ENCODE data around the gene SPTBN1. TPM values are rescaled to one million over a fixed set of nuclear protein-coding genes. Genes with fewer than 3 reads are reported as not detected.
A peak's percentile ranks its signal among the peaks of the same experiment; 100 is the strongest.
"Not testable (repeated sequence)": the region's sequence is repeated elsewhere in the genome, so short reads cannot be mapped to it uniquely, and the experiment has no call there.

Gene SPTBN1
- total RNA-seq, 1 experiment from 2014 or later: 75.4 TPM

DNA sequence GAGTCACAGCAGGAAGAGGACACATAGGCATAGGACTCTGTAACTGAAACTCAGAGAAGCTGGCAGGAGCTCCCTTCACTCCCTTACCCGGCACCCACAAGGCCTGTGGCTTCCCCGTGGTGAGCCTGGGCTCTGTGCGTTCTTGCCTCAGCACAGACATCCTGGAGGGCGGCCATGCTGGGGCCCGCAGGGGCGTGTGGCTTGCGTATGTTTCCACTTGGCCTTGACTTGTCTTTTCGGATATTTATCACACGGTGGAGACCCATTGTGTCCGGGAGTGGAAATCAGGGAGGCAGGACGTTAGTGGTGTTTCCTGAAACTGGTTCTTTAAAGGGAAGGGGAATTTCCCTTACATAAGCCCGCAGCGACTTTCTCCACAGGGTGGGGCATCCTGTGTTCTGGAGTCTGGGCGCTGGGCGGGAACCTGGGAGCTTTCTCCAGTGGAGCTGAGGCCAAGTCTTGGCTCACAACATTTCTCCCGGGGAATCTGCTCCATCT lies 217.4 kb downstream of the SPTBN1 start:
- H3K27me3 ChIP-seq: no peaks in the 10 kb centered on the region
- H3K4me3 ChIP-seq: no peak overlapping the region
- DNase-seq: peak; percentile 59
- H3K9me3 ChIP-seq: no peaks in the 10 kb centered on the region
- peaks cover 27% of the 10 kb centered on the region for H3K36me3 ChIP-seq

DNA sequence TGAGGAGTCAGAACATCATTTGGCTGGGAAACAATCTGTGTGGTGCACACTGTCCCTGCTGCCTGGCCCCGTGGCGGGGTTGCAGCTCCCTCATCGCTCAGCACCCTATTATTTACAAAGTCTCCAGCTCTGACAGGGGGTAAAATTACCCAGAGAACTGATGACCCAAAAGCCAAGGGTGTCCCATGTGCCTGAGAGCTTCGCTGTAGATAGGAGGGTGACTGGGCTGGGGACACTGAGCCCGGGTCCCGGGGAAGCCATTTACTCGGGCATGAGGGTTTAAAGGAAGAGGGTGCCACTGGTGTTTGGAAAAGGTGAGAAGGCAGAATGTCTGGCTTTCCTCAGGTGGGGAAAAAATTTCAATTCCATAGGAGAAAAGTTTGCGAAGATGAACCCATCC lies 219.2 kb downstream of the SPTBN1 start:
- Histone ChIP-seq H3K36me3 (peaks cover 15% of the 10 kb centered on the region), H3K9me3 (no peaks in the 10 kb centered on the region), H3K4me3 (no peak overlapping the region), H3K27me3 (no peaks in the 10 kb centered on the region)
- DNase-seq: no peak

DNA sequence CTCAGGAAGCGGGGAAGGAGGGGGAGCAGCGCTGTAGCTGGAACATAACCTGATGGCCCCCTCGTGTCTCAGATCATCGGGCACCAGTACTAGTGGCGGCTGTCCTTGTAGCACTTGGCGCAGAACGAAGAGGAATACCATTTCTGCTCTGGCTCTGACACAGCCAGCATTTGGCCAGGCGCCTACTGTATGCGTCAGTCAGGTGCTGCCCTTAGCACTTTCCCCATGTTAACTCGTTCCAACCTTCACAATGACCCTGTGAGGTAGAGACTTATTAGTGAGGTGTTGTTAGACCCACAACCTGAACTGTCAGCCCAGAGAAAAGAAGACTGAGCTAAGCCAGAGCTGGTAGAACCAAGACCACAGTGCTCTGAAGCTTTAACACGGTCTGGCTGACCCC lies 219.6 kb downstream of the SPTBN1 start:
- Histone ChIP-seq H3K27me3 (no peaks in the 10 kb centered on the region), H3K36me3 (peaks cover 10% of the 10 kb centered on the region), H3K4me3 (no peak overlapping the region), H3K9me3 (no peaks in the 10 kb centered on the region)
- DNase-seq: no peak

DNA sequence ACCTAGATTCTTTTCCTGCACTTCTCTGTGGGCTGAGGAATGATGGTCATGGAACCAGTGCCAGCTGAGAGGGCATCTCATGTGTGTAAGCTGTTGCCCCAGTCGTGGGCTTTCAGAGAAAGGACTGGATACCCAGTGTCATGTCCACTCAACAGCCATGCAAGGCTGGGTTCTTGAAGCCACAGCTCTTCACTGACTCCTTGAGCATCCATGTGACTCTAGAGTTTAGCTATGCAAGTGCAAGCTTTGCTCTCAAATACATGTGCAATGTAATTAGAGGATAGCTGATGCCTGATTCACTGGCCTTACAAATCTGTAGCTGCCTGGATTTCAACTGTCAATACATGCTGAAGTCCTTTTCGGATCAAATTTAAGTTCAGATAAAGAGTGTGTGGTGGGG lies 220.5 kb downstream of the SPTBN1 start:
- Histone ChIP-seq H3K9me3 (no peaks in the 10 kb centered on the region), H3K4me3 (no peak overlapping the region), H3K36me3 (peaks cover 1% of the 10 kb centered on the region; the same call in 1 of the 2 replicates), H3K27me3 (no peaks in the 10 kb centered on the region)
- no peak for DNase-seq

DNA sequence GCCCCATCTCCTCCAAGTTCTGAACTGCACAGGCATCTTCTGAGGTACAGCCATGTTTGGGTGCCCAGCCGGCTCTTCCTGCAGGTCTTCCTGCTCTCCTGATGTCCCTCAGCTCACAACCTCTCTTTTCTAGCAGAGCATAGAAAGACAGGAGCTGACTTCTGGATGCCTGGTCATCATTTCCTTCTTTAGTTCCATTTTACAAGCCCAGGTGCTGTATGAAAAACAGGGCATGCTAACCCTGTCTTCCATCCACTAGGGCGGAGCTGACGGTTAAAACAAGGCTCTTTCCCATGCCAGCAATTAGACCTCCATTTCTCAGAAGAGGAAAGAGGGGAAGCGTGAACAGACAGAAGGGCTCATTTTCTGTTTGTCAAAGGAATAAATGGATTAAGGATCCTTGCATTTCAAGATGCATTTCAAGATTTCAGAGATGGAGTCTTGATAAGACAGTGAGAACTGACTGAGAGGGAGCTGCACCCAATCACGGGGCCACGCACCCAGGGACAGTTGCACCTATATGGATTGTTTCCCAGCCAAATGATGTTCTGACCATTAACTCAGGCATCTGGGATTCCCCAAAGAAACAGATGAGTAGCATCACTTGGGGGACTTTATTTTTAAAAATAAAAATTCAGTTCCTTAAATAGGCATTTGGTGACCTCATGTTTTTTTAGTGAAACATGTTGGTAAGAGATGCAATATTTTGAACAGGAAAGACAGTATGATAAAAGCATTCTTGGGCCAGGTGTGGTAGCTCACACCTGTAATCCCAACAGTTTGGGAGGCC lies 221.5 kb downstream of the SPTBN1 start:
- H3K27me3 ChIP-seq: no peaks in the 10 kb centered on the region
- no peak for DNase-seq
- H3K9me3 ChIP-seq: no peaks in the 10 kb centered on the region
- H3K4me3 ChIP-seq: no peak overlapping the region
- no peaks in the 10 kb centered on the region for H3K36me3 ChIP-seq

DNA sequence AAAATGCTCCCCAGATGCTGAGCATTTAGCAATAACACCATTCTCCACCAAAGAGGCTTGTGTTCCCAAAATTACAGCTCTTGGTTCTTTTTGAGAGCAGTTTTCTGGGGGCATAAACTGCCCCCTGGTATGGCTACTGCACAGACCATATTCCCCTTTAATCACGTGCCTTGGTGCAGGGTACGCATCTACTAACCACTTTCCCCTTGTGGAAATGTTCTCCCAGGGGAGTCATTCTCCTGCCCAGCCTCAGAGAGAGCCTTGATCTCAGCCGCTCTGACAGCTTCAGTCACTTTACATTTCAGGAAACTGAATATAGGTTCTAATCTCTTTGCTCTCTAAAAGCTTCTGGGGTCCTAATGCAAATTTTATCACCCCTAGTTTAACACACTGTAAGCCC lies 222.6 kb downstream of the SPTBN1 start:
- no peaks in the 10 kb centered on the region for H3K36me3 ChIP-seq
- no peaks in the 10 kb centered on the region for H3K9me3 ChIP-seq
- H3K27me3 ChIP-seq: no peaks in the 10 kb centered on the region
- H3K4me3 ChIP-seq: no peak overlapping the region
- no peak for DNase-seq

DNA sequence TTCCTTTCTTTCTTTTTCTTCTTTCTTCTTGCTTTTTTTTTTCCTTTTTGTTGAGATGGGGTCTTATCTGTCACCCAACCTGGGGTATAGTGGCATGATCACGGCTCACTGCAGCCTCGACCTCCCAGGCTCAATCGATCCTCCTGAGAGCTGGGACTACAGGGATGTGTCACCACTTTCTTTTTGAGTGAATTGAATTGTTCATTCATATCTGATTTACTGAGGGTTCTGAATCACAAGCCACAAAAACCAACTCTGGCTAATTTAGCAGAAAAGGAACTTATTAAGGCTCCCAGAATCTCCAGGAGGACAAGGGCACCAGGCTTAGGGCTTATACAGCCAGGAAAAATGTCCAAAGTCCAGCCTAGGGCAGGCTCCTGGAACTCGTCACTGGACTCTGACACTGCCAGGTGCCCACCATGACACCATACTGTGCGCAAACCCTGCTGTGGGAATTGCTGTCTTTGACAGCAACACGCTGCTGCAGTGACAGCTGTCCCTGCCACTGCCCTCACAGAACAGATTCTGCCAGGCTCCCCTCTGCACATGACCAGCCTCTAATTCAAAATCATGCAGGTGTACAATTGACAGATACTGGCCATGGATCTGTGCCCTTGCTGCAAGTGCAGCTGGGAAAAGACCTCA lies 224.4 kb downstream of the SPTBN1 start:
- DNase-seq: no peak
- Histone ChIP-seq H3K36me3 (no peaks in the 10 kb centered on the region), H3K4me3 (no peak overlapping the region), H3K27me3 (no peaks in the 10 kb centered on the region), H3K9me3 (no peaks in the 10 kb centered on the region)

DNA sequence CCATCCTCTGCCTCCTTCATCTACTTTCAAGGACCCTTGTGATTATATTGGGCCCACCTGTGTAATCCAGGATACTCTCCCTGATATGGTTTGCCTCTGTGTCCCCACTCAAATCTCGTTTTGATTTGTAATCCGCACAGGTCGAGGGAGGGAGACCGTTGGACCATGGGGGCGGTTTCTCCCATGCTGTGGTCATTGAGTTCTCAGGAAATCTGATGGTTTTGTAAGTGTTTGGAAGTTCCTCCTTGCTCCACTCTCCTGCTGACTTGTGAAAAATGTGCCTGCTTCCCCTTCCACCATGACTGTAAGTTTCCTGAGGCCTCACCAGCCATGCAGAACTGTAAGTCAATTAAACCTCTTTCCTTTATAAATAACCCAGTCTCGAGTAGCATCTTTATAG lies 225.3 kb downstream of the SPTBN1 start:
- Histone ChIP-seq H3K9me3 (no peaks in the 10 kb centered on the region), H3K27me3 (no peaks in the 10 kb centered on the region), H3K4me3 (no peak overlapping the region), H3K36me3 (no peaks in the 10 kb centered on the region)
- DNase-seq: no peak

DNA sequence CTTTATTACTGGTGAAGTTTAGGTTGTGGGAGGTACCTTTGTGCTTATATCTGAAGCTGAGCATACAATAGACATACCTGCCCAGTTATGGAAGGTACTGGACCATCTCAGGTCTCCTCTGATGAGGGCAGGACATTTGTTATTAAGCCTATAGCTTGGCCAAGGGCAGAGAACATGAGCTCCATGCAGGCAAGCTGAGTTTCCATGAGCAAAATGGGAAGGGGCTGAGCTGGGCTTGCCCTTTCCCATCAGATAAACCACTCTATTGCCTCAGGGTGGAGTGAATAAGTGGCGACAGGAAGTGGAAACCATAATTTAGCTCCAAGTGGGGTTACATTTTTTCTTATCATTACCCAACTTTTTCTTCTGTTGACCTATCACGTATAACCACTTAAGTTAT lies 227.5 kb downstream of the SPTBN1 start:
- Histone ChIP-seq H3K9me3 (no peaks in the 10 kb centered on the region), H3K4me3 (no peak overlapping the region)
- DNase-seq: no peak

DNA sequence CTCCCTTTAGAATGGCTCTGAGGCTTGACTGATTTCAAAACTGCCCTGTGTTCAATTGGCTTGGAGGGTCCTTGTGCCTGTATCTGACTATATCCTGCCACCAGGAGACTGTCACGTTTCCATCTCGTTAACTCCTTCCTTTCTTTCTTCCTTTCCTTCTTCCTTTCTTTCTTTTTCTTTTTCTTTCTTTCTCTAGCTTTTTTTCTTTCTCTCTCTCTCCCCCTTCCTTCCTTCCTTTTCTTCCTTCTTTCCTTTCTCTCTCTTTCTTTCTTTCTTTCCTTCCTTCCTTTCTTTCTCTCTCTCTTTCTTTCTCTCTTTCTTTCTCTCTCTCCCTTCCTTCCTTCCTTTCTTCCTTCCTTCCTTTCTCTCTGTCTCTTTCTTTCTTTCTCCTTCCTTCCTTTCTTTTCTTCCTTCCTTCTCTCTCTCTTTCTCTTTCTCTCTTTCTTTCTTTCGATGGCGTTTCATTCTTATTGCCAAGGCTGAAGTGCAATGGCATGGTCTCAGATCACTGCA lies 229.2 kb downstream of the SPTBN1 start:
- H3K4me3 ChIP-seq: no peak overlapping the region
- H3K36me3 ChIP-seq: no peaks in the 10 kb centered on the region
- no peaks in the 10 kb centered on the region; the same call in 1 of the 2 replicates for H3K27me3 ChIP-seq
- DNase-seq: no peak
- no peaks in the 10 kb centered on the region for H3K9me3 ChIP-seq

More for the DNA sequence above, 227.5 kb downstream of the SPTBN1 start:
- Histone ChIP-seq H3K27me3 (no peaks in the 10 kb centered on the region), H3K36me3 (no peaks in the 10 kb centered on the region)

DNA sequence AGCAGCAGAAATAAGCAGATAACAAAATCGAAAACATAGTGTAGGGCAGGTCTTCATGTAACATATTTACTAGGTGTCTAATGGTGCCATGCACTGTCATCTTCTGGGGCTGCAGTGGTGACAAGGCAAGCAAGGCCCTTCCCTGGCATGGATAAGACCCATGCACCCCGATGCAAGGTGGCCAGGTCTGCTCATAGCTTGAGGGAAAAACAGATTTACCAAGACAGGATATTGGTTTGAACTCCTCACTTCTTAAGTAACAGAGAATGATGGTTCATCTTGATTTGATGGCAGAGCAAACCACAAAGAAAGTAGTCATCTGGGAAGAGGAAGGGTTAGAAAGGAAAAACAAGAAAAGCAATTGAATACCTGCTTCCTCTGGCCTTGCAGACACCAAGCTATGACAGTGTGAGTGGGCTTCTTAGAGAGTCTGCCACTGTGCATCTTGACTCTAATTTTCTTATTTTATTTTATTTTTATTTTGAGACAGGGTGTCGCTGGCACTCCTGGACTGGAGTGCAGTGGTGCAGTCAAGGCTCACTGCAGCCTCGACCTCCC lies 231.5 kb downstream of the SPTBN1 start:
- Histone ChIP-seq H3K27me3 (no peaks in the 10 kb centered on the region; the same call in 1 of the 2 replicates), H3K9me3 (no peaks in the 10 kb centered on the region), H3K4me3 (no peak overlapping the region), H3K36me3 (no peaks in the 10 kb centered on the region)
- no peak for DNase-seq

DNA sequence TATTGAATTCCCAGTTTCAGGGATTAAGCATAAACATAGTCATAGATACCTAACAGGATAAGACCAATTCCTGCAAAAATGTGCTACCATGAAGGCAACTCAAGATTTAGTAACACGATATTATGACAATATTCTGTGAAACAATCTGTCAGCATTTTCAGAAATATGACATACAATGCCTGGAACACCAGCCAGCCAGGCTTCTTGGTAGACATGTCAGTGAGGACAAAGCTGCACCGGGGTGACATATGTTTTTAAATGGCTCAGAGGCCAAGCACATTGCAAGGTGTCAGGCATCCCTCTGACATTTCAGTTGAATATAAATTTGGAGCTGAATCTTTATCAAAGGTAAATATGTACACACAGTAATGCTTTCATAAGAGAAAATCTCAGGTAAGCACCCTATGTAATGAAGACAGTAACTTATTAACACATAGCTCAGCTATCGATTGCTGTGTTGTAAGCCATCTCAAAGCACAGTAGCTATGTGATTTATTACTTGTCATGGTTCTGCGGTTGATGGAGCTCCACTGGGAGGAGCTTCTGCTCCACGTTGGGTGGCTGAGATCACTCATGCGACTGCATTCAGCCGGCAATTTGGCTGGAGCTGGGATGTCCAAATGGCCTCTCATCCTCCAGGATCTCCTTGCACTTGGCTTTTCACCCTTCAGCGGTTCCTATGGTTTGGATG lies 235.5 kb downstream of the SPTBN1 start:
- no peak for DNase-seq
- Histone ChIP-seq H3K9me3 (no peaks in the 10 kb centered on the region), H3K36me3 (no peaks in the 10 kb centered on the region), H3K27me3 (no peaks in the 10 kb centered on the region; the same call in 1 of the 2 replicates), H3K4me3 (no peak overlapping the region)

DNA sequence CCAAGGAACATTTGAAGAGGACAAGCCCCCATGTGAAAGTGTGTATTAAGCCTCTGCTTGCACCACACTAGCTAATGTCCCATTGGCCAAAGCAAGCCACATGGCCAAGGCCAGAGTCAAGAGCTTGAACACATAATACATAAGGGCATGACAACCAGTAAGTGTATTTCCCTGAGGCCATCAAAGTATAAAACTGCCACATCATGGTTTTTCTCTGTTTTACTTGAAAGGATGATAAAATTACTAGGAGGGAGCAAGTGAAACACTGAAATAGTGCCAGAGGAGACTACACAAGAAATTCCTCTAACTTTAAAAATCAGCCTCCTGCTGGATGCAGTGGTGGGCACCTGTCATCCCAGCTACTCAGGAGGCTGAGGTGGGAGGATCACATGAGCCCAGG lies 236.4 kb downstream of the SPTBN1 start:
- DNase-seq: no peak
- Histone ChIP-seq H3K4me3 (no peak overlapping the region), H3K9me3 (no peaks in the 10 kb centered on the region), H3K36me3 (no peaks in the 10 kb centered on the region), H3K27me3 (no peaks in the 10 kb centered on the region; the same call in 1 of the 2 replicates)

DNA sequence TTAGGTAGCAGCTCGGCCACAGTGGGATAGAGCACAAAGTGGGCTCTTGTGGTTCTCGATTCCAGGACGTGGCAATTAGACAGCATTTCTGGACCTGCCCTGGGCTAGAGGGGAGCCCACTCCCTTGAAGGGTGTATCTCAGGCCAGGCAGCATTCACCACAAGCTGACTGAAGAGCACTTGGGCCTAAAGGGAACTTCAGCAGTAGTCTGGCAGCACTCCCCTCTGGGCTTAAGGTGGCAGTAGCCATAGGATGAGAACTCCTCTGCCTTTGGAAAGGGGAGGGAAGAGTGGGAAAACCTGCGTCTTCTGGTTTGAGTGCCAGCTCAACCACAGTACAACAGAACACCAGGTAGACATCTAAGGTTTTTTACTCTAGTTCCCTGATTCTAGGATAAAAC lies 239.3 kb downstream of the SPTBN1 start:
- DNase-seq: no peak
- Histone ChIP-seq H3K4me3 (no peak overlapping the region), H3K27me3 (no peaks in the 10 kb centered on the region), H3K36me3 (no peaks in the 10 kb centered on the region), H3K9me3 (no peaks in the 10 kb centered on the region)

DNA sequence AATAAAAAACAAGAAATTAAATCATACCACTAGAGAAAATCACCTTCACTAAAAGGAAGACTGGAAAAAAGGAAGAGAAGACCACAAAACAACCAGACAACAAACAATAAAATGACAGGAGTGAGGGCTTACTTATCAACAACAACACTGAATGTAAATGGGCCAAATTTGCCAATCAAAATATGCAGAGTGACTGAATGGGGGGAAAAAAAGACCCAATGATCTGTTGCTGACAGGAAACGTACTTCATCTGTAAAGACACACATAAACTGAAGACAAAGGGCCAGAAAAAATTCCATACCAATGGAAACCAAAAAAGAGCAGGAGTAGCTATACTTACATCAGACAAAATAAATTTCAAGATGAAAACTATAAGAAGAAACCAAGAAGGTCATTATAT lies 241.8 kb downstream of the SPTBN1 start:
- no peak overlapping the region for H3K4me3 ChIP-seq

DNA sequence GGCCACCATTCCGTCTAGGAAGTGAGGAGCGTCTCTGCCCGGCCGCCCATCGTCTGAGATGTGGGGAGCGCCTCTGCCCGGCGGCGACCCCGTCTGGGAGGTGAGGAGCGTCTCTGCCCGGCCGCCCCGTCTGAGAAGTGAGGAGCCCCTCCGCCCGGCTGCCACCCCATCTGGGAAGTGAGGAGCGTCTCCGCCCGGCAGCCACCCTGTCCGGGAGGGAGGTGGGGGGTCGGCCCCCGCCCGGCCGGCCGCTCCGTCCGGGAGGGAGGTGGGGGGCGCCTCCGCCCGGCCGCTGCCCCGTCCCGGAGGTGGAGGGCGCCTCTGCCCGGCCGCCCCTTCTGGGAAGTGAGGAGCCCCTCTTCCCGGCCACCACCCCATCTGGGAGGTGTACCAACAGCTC lies 242.8 kb downstream of the SPTBN1 start:
- not testable (repeated sequence) for H3K9me3 ChIP-seq, H3K36me3 ChIP-seq, DNase-seq, H3K4me3 ChIP-seq, H3K27me3 ChIP-seq

More for the DNA sequence above, 241.8 kb downstream of the SPTBN1 start:
- DNase-seq: no peak
- no peaks in the 10 kb centered on the region for H3K36me3 ChIP-seq
- no peaks in the 10 kb centered on the region for H3K9me3 ChIP-seq
- H3K27me3 ChIP-seq: no peaks in the 10 kb centered on the region

DNA sequence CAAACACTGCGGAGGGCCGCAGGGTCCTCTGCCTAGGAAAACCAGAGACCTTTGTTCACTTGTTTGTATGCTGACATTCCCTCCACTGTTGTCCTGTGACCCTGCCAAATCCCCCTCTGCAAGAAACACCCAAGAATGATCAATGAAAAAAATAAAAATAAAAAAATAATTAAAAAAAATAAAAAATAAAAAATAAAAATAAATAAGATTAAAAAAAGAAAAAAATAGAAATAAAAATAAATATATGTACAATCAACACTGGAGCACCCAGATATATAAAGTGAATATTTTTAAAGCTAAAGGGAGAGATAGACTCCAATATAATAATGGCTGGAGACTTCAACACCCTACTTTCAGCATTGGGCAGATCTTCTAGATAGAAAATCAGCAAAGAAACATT lies 243.5 kb downstream of the SPTBN1 start:
- Histone ChIP-seq H3K9me3 (no peaks in the 10 kb centered on the region), H3K27me3 (0 out of 2 replicates have a peak, but pooled peaks cover 3% of the 10 kb centered on the region), H3K4me3 (no peak overlapping the region), H3K36me3 (no peaks in the 10 kb centered on the region)
- DNase-seq: no peak

Data from MG63 (cell line).